ENCODE data around the gene MOAP1.

Gene MOAP1

DNA sequence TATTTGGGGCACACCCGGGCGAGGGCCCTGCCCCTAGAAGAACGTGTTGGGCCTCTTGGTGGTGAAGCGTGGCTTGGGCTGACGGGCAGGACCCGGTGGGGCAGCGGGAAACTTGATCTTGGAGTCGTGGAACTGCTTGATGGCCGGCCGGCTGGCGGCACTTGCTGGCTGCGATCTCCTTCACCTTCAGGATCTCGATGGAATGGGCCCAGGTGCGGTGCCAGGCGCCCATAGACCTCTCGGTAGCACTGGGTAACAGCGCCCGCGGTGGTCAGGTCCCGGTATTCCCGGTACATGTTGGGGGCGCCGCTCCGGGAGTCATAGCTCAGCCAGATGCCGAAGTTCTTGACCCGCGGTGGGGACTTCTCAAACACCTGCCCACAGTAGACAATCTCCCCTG is 38.9 kb upstream of the MOAP1 start:
- Histone ChIP-seq H3K27me3 (ENCODE audit: insufficient read depth, low read depth, severe bottlenecking) (no peaks in the 10 kb centered on the region), H3K27ac (no peak overlapping the region), H3K9me3 (ENCODE audit: severe bottlenecking) (no peaks in the 10 kb centered on the region), H3K36me3 (peaks cover 73% of the 10 kb centered on the region), H3K4me3 (ENCODE audit: low read depth, low read length) (no peak overlapping the region)
- DNase-seq, result no peak
- TF ChIP-seq, protein P1, sequence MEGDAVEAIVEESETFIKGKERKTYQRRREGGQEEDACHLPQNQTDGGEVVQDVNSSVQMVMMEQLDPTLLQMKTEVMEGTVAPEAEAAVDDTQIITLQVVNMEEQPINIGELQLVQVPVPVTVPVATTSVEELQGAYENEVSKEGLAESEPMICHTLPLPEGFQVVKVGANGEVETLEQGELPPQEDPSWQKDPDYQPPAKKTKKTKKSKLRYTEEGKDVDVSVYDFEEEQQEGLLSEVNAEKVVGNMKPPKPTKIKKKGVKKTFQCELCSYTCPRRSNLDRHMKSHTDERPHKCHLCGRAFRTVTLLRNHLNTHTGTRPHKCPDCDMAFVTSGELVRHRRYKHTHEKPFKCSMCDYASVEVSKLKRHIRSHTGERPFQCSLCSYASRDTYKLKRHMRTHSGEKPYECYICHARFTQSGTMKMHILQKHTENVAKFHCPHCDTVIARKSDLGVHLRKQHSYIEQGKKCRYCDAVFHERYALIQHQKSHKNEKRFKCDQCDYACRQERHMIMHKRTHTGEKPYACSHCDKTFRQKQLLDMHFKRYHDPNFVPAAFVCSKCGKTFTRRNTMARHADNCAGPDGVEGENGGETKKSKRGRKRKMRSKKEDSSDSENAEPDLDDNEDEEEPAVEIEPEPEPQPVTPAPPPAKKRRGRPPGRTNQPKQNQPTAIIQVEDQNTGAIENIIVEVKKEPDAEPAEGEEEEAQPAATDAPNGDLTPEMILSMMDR (IDR thresholded peaks at IDR 0.05; ENCODE audit: low read depth, low read length), result no peak

DNA sequence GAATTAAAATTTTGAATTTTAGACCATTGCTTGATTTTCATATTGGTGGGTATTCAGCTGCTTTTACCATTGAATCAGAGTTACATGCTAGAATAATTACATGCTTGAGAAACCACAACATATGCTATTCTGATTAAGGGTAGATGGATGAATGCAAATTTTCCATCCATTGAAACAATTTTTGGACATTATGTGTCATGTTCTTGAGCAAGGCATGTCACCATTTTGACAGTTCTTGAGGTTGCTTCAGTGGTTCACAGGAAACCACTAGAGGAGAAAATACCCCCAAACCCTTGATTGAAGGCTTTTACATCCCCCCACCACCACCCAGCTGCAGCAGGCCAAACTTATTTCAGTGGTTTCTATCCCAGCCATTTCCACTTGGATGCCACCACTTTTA is 35.8 kb upstream of the MOAP1 start:
- Histone ChIP-seq H3K27me3 (ENCODE audit: insufficient read depth, low read depth, severe bottlenecking) (no peaks in the 10 kb centered on the region), H3K9me3 (ENCODE audit: severe bottlenecking) (no peaks in the 10 kb centered on the region), H3K27ac (no peak overlapping the region), H3K36me3 (peaks cover 67% of the 10 kb centered on the region), H3K4me3 (ENCODE audit: low read depth, low read length) (no peak overlapping the region)
- no peak for DNase-seq
- TF ChIP-seq, protein P1 (IDR thresholded peaks at IDR 0.05; ENCODE audit: low read depth, low read length), result no peak

DNA sequence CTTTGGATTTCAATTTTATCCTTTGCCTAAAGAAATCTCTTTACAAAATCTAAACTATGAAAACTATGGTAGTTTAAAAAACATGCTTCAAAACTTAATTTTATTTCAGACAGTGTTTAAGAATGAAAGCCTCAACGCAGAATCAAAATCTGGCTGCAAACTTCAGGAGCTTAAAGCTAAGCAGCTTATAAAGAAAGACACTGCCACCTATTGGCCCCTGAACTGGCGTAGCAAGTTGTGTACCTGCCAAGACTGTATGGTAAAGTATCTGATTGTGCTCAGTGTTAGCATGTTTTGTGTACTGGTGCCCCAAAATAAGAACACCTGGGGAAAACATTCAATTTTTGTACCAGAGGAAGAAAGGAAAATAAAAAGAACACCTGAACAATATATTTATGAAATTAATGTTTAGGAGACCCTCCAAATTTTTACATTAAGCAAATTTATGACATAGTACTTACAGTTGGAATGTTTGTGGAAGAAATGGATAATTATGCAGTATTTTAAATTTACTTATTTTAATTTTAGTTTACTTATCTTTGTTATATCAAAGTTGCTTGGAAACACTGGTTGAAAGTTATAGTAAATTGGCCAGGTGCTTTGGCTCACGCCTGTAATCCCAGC is 34.5 kb upstream of the MOAP1 start:
- Histone ChIP-seq H3K4me3 (ENCODE audit: low read depth, low read length) (no peak overlapping the region), H3K27ac (no peak overlapping the region; the same call in 1 of the 2 replicates), H3K9me3 (ENCODE audit: severe bottlenecking) (no peaks in the 10 kb centered on the region), H3K36me3 (peaks cover 69% of the 10 kb centered on the region), H3K27me3 (ENCODE audit: insufficient read depth, low read depth, severe bottlenecking) (no peaks in the 10 kb centered on the region)
- DNase-seq, result peak; percentile 68
- TF ChIP-seq, protein P1 (IDR thresholded peaks at IDR 0.05; ENCODE audit: low read depth, low read length), result peak; percentile 67

DNA sequence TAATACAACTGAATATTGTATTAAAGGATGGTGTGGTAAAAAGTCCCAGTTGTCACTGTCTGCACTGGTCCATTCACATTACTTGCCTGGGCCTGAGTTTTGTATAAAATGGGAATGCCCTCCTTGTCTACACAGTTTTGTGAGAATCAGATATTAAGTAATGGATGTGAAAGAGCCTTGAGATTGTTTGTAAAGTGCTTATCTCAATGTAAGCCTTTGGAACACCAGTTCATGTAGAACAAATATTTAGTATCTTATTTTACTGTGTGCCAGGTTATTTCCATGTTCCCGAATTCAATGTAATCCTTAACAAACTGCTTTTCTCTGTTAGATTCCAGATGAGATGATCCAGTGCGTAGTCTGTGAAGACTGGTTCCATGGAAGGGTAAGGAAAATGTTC is 29.9 kb upstream of the MOAP1 start:
- Histone ChIP-seq H3K27ac (no peak overlapping the region), H3K36me3 (peaks cover 81% of the 10 kb centered on the region), H3K9me3 (ENCODE audit: severe bottlenecking) (no peaks in the 10 kb centered on the region), H3K4me3 (ENCODE audit: low read depth, low read length) (no peak overlapping the region), H3K27me3 (ENCODE audit: insufficient read depth, low read depth, severe bottlenecking) (no peaks in the 10 kb centered on the region)
- TF ChIP-seq, protein P1 (IDR thresholded peaks at IDR 0.05; ENCODE audit: low read depth, low read length), result no peak
- DNase-seq, result no peak

DNA sequence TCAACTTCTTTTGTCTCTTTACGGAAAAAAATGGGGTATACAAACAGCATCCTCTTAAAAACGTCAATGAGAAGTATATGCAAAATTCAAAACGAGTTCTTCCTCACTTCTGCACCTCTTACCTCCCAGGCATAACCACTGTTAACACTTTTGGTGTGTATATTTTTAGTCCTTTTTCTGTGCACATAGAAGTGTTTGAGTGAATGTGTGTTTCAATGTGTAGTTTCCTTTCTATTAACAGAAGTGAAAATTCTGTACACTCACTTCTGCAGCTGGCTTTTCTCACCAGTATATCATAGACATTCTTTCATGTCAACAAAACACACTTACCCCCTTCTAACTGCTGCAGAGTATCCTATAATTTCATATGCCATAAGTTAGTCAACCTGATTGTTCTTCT is 27.7 kb upstream of the MOAP1 start:
- Histone ChIP-seq H3K9me3 (ENCODE audit: severe bottlenecking) (no peaks in the 10 kb centered on the region), H3K27me3 (ENCODE audit: insufficient read depth, low read depth, severe bottlenecking) (no peaks in the 10 kb centered on the region), H3K27ac (no peak overlapping the region), H3K4me3 (ENCODE audit: low read depth, low read length) (no peak overlapping the region), H3K36me3 (peaks cover 72% of the 10 kb centered on the region)
- TF ChIP-seq, protein P1 (IDR thresholded peaks at IDR 0.05; ENCODE audit: low read depth, low read length), result no peak
- no peak for DNase-seq

Measured in WERI-Rb-1 (cell line).